Prostate gland (tissue), 2 donors: ENCODE results near the gene WRNIP1.

ENCODE experiments used
- CTCF ChIP-seq, 4 experiments: fragments of 200-600 bp in 2 of 4; fragments of 450-650 bp in 2 of 4; sonication (generic) in 2 of 4; IDR thresholded peaks; 1 replicate in 3 of 4; 2 replicates in 1 of 4; pipeline ENCODE4 v1.5.1; 2016 to 2019; ENCODE audit warnings: antibody characterized with exemption in 4 of 4, mild to moderate bottlenecking in 2 of 4, moderate library complexity in 2 of 4
- POLR2A ChIP-seq: fragments of 450-650 bp; IDR thresholded peaks from one replicate; pipeline ENCODE4 v1.6.1; 2016; ENCODE audit warnings: antibody characterized with exemption, mild to moderate bottlenecking
- POLR2AphosphoS5 ChIP-seq: sonication (generic); formaldehyde crosslinking; IDR thresholded peaks from one replicate; pipeline ENCODE4 v1.6.1; 2017; ENCODE audit warnings: antibody characterized with exemption

- TF ChIP-seq POLR2AphosphoS5 = no peak
- no peak for TF ChIP-seq POLR2A
- no peak for TF ChIP-seq CTCF (IDR thresholded peaks at IDR 0.05)
Measured at GRCh38 chr6:2733324-2733723, 31.9 kb upstream of the WRNIP1 start.
